Activated CD8-positive, alpha-beta T cell treated with anti-CD3 and anti-CD28 coated beads for 36 hours (primary cell): ENCODE results near the gene JADE2. TPM values are rescaled to one million over a fixed set of nuclear protein-coding genes. Genes with fewer than 3 reads are reported as not detected.

ENCODE experiments used
- ATAC-seq: fragments of 200-7000 bp; cut with Tn5 transposase; one replicate; pipeline ENCODE4 v1.10.0; 2021; ENCODE audit warnings: mild to moderate bottlenecking, moderate library complexity
- CTCF ChIA-PET: fragments of 350-600 bp; sonication (Branson Sonifier 250); formaldehyde crosslinking; loops from one replicate; lab custom pipeline; 2021; ENCODE audit warnings: antibody characterized with exemption; lab: Charles Lee
- POLR2A ChIA-PET: fragments of 350-600 bp; sonication (Branson Sonifier 250); formaldehyde crosslinking; loops from one replicate; lab custom pipeline; 2021; ENCODE audit warnings: antibody characterized with exemption; lab: Charles Lee
- DNase-seq: peaks from one replicate; pipeline ENCODE4 v3.0.0-alpha.2; 2020
- H3K27ac Mint-ChIP-seq: one replicate; pipeline ENCODE4 v1.8.0; 2021; ENCODE audit warnings: mild to moderate bottlenecking, mixed read lengths
- H3K27me3 Mint-ChIP-seq: one replicate; pipeline ENCODE4 v1.8.0; 2021; ENCODE audit warnings: mixed read lengths
- H3K36me3 Mint-ChIP-seq: one replicate; pipeline ENCODE4 v1.8.0; 2021; ENCODE audit warnings: low read depth, mixed read lengths
- H3K4me1 Mint-ChIP-seq: one replicate; pipeline ENCODE4 v1.8.0; 2021; ENCODE audit warnings: low read depth, mixed read lengths
- H3K4me3 Mint-ChIP-seq: one replicate; pipeline ENCODE4 v1.8.0; 2021; ENCODE audit warnings: mild to moderate bottlenecking, moderate library complexity, mixed read lengths
- H3K9me3 Mint-ChIP-seq: one replicate; pipeline ENCODE4 v1.8.0; 2021; ENCODE audit warnings: mixed read lengths
- CTCF ChIP-seq: fragments of 200-600 bp; IDR thresholded peaks from one replicate; pipeline ENCODE4 v1.8.0; 2022; ENCODE audit warnings: antibody characterized with exemption, mild to moderate bottlenecking
- intact Hi-C: fragments of 100-400 bp; cut with micrococcal nuclease; formaldehyde crosslinking; loops from one replicate; pipeline ENCODE4 v1.10.0; 2022
- total RNA-seq, 2 experiments: library from RNA; stranded (reverse); gene quantifications; one replicate each; pipeline ENCODE4 v1.2.3, GENCODE V29; 2021

JADE2 gene
- total RNA-seq, 2 experiments from 2014 or later: 58.7 to 61.2 TPM

GRCh38 chr5:134575316-134575715 lies 49.8 kb downstream of the JADE2 start:
- ATAC-seq (no peak), DNase-seq (no peak)
- TF ChIP-seq CTCF: no peak
- no peaks in the 10 kb centered on the region for H3K27me3 Mint-ChIP-seq
- peaks cover 21% of the 10 kb centered on the region for H3K36me3 Mint-ChIP-seq
- POLR2A ChIA-PET: interaction anchor here (0.6 kb wide), 1 partner anchor 49 kb away, joined by 3 read pairs; no protein-coding TSS in a partner anchor
- intact Hi-C loops: no loop called here
- no peaks in the 10 kb centered on the region for H3K9me3 Mint-ChIP-seq
- no peak overlapping the region for H3K4me3 Mint-ChIP-seq
- H3K4me1 Mint-ChIP-seq: peaks cover 2% of the 10 kb centered on the region
- H3K27ac Mint-ChIP-seq: peak overlapping the region; percentile 44
- CTCF ChIA-PET: interaction anchor here (0.6 to 2.1 kb wide), 4 partner anchors 12 to 272 kb away, joined by 3 to 8 read pairs (median 3); no protein-coding TSS in a partner anchor

DNA sequence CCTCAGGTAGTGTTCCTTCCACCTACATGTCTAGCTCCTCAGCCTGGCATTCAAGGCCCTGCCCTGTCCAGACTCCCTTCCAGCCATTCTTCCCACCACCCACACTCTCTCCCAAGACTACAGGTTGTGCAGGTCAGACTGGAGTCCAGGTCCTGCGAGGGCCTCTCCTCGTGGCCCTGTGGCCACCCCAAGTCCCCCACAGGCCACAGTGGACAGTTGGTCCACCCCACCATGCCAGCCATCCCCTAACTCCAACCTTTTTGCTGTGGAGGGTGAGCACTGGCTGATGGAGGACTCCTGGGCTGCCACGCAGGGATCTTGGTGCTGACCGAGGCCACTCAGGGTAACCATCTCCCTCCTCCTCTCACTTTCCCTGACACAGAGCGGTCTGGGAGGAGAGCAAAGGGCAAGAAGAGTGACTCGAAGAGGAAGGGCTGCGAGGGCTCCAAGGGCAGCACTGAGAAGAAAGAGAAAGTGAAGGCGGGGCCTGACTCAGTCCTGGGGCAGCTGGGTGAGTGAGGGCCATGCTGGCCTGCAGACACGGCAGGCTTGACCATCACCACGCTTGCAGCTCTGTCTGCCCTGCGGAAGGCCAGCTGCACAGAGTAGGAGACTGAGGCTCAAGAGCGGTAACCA lies 51.0 kb downstream of the JADE2 start:
- peak overlapping the region; percentile 9 for H3K27ac Mint-ChIP-seq
- intact Hi-C loops: loop anchor here (1.0 kb wide), 1 partner anchor 49 kb away; no protein-coding TSS in a partner anchor
- peaks cover 20% of the 10 kb centered on the region for H3K36me3 Mint-ChIP-seq
- H3K27me3 Mint-ChIP-seq: no peaks in the 10 kb centered on the region
- H3K9me3 Mint-ChIP-seq: no peaks in the 10 kb centered on the region
- no peak for TF ChIP-seq CTCF
- ATAC-seq (no peak), DNase-seq (no peak)
- ChIA-PET CTCF (interaction anchor here (0.8 to 2.9 kb wide), 5 partner anchors 11 to 164 kb away, joined by 3 to 27 read pairs (median 6); partner anchors contain the start of gene CDKN2AIPNL), POLR2A (no interaction called here)
- H3K4me3 Mint-ChIP-seq: no peak overlapping the region
- peaks cover 2% of the 10 kb centered on the region for H3K4me1 Mint-ChIP-seq

GRCh38 chr5:134577022-134577795 lies 51.7 kb downstream of the JADE2 start:
- H3K4me1 Mint-ChIP-seq: peaks cover 2% of the 10 kb centered on the region
- no peaks in the 10 kb centered on the region for H3K27me3 Mint-ChIP-seq
- H3K9me3 Mint-ChIP-seq: no peaks in the 10 kb centered on the region
- H3K27ac Mint-ChIP-seq: no peak overlapping the region
- DNase-seq (no peak), ATAC-seq (no peak)
- no peak for TF ChIP-seq CTCF
- CTCF ChIA-PET: interaction anchor here (0.7 to 2.9 kb wide), 25 partner anchors 11 to 323 kb away, joined by 3 to 27 read pairs (median 4); partner anchors contain the start of gene CDKN2AIPNL
- peaks cover 14% of the 10 kb centered on the region for H3K36me3 Mint-ChIP-seq
- intact Hi-C loops: loop anchor here (1.0 kb wide), 1 partner anchor 50 kb away; no protein-coding TSS in a partner anchor
- POLR2A ChIA-PET: interaction anchor here (1.5 kb wide), 1 partner anchor 10 kb away, joined by 4 read pairs; no protein-coding TSS in a partner anchor
- H3K4me3 Mint-ChIP-seq: no peak overlapping the region

DNA sequence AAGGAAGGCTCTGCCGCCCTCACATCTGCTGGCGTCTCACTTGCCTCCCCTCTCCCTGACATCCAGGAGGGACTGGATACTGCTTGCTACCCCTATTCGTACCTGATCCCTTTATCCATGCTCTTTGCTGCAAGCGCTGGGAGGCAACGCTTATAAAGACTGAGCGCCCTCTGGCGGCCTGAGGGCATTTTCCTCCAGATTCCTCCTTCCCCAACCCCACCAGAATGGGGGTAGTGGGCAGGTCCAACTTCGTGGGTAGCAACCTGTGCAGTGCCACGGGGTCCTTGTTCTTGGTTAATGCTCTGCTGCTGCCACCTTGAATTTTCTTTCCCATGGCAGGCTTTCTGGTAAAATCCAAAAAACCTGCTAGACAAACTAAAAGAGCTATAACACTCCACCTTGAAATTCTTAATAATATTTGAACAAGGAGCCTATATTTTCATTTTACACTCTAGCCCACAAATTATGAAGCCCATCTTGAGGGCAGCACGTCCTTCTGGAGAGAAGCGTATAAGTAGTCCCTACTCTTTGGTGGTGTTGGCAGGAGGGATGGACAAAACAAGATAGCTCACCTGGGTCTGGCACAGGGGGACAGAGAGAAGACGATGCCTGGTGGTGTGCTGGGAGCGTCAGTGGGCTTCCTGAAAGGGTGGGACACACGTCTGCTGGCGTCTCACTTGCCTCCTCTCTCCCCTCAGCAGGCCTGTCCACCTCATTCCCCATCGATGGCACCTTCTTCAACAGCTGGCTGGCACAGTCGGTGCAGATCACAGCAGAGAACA lies 52.5 kb downstream of the JADE2 start:
- no peak overlapping the region for H3K4me3 Mint-ChIP-seq
- peaks cover 2% of the 10 kb centered on the region for H3K4me1 Mint-ChIP-seq
- intact Hi-C loops: loop anchor here (1.0 kb wide), 1 partner anchor 51 kb away; no protein-coding TSS in a partner anchor
- peak overlapping the region; percentile 25 for H3K27ac Mint-ChIP-seq
- ChIA-PET POLR2A (interaction anchor here (0.5 to 1.5 kb wide), 2 partner anchors 9 to 204 kb away, joined by 4 to 5 read pairs; no protein-coding TSS in a partner anchor), CTCF (interaction anchor here (0.6 to 2.9 kb wide), 53 partner anchors 10 to 405 kb away, joined by 3 to 27 read pairs (median 4); partner anchors contain the start of genes CDKN2AIPNL and UBE2B)
- H3K27me3 Mint-ChIP-seq: no peaks in the 10 kb centered on the region
- H3K36me3 Mint-ChIP-seq: peaks cover 13% of the 10 kb centered on the region
- H3K9me3 Mint-ChIP-seq: no peaks in the 10 kb centered on the region
- peak; percentile 95 for TF ChIP-seq CTCF
- peak; percentile 81 for ATAC-seq
- DNase-seq: peak; percentile 89
